ENCODE data around the gene TARBP1. TPM values are rescaled to one million over a fixed set of nuclear protein-coding genes. Genes with fewer than 3 reads are reported as not detected.

Gene TARBP1
- total RNA-seq, 1 donor from 2014 or later: 17.8 TPM

- FAIRE-seq: no peak
- H3K9me3 ChIP-seq (ENCODE audit: insufficient read depth, low read depth, low read length): no peaks in the 10 kb centered on the region
- Mint-ChIP-seq H3K27ac (ENCODE audit: unreplicated experiment) (no peak overlapping the region), H3K4me1 (ENCODE audit: low read depth, unreplicated experiment) (no peaks in the 10 kb centered on the region), H3K4me3 (ENCODE audit: unreplicated experiment) (no peak overlapping the region), H3K9me3 (ENCODE audit: unreplicated experiment) (no peaks in the 10 kb centered on the region), H3K36me3 (ENCODE audit: low read depth, unreplicated experiment) (peaks cover 7% of the 10 kb centered on the region), H3K27me3 (ENCODE audit: low read depth, unreplicated experiment) (no peaks in the 10 kb centered on the region)
- H4K20me1 ChIP-seq (ENCODE audit: insufficient read depth, low read length): no peaks in the 10 kb centered on the region
- H3K27ac ChIP-seq (ENCODE audit: low read depth, low read length): no peak overlapping the region
- DNase-seq (ENCODE audit: low read depth): no peak
- no peak overlapping the region for H3K9ac ChIP-seq (ENCODE audit: low read length)
- no peak overlapping the region for H3K4me3 ChIP-seq (ENCODE audit: insufficient read depth, low read depth, low read length)
- H3K4me2 ChIP-seq (ENCODE audit: low read length): no peak overlapping the region
- H3K4me1 ChIP-seq (ENCODE audit: insufficient read depth, low read length): no peaks in the 10 kb centered on the region
- no peak overlapping the region for H2AFZ ChIP-seq (ENCODE audit: low read depth, low read length)
- no peak for TF ChIP-seq EZH2 (IDR thresholded peaks at IDR 0.05; ENCODE audit: insufficient read depth, low read length)
- no peak for TF ChIP-seq CTCF (IDR thresholded peaks at IDR 0.05; ENCODE audit: insufficient read depth, low read depth, low read length)
- H3K36me3 ChIP-seq (ENCODE audit: insufficient read depth, low read length): peaks cover 14% of the 10 kb centered on the region
- no peaks in the 10 kb centered on the region for H3K79me2 ChIP-seq (ENCODE audit: insufficient read depth, low read length)
- H3K27me3 ChIP-seq (ENCODE audit: insufficient read depth, low read length): no peaks in the 10 kb centered on the region
Measured at GRCh38 chr1:234413990-234414389, 65.0 kb downstream of the TARBP1 start.

- H3K27me3 ChIP-seq (ENCODE audit: insufficient read depth, low read length): no peaks in the 10 kb centered on the region
- Mint-ChIP-seq H3K36me3 (ENCODE audit: low read depth, unreplicated experiment) (peaks cover 7% of the 10 kb centered on the region), H3K27me3 (ENCODE audit: low read depth, unreplicated experiment) (no peaks in the 10 kb centered on the region), H3K4me1 (ENCODE audit: low read depth, unreplicated experiment) (no peaks in the 10 kb centered on the region), H3K27ac (ENCODE audit: unreplicated experiment) (no peak overlapping the region), H3K4me3 (ENCODE audit: unreplicated experiment) (no peak overlapping the region), H3K9me3 (ENCODE audit: unreplicated experiment) (no peaks in the 10 kb centered on the region)
- TF ChIP-seq CTCF (IDR thresholded peaks at IDR 0.05; ENCODE audit: insufficient read depth, low read depth, low read length) (no peak), EZH2 (IDR thresholded peaks at IDR 0.05; ENCODE audit: insufficient read depth, low read length) (no peak)
- no peak overlapping the region for H3K4me3 ChIP-seq (ENCODE audit: insufficient read depth, low read depth, low read length)
- H3K27ac ChIP-seq (ENCODE audit: low read depth, low read length): no peak overlapping the region
- H3K4me1 ChIP-seq (ENCODE audit: insufficient read depth, low read length): no peaks in the 10 kb centered on the region
- FAIRE-seq (no peak), DNase-seq (ENCODE audit: low read depth) (no peak)
- no peak overlapping the region for H3K9ac ChIP-seq (ENCODE audit: low read length)
- H3K9me3 ChIP-seq (ENCODE audit: insufficient read depth, low read depth, low read length): no peaks in the 10 kb centered on the region
- no peak overlapping the region for H3K4me2 ChIP-seq (ENCODE audit: low read length)
- no peak overlapping the region for H2AFZ ChIP-seq (ENCODE audit: low read depth, low read length)
- no peaks in the 10 kb centered on the region for H3K79me2 ChIP-seq (ENCODE audit: insufficient read depth, low read length)
- no peaks in the 10 kb centered on the region for H4K20me1 ChIP-seq (ENCODE audit: insufficient read depth, low read length)
- H3K36me3 ChIP-seq (ENCODE audit: insufficient read depth, low read length): peaks cover 14% of the 10 kb centered on the region
Measured at GRCh38 chr1:234413485-234413884, 65.5 kb downstream of the TARBP1 start.

GRCh38 chr1:234412830-234413229, 66.1 kb downstream of the TARBP1 start:
- Histone ChIP-seq H3K4me2 (ENCODE audit: low read length) (no peak overlapping the region), H3K27me3 (ENCODE audit: insufficient read depth, low read length) (no peaks in the 10 kb centered on the region), H2AFZ (ENCODE audit: low read depth, low read length) (no peak overlapping the region), H4K20me1 (ENCODE audit: insufficient read depth, low read length) (no peaks in the 10 kb centered on the region), H3K9ac (ENCODE audit: low read length) (no peak overlapping the region), H3K79me2 (ENCODE audit: insufficient read depth, low read length) (no peaks in the 10 kb centered on the region), H3K4me1 (ENCODE audit: insufficient read depth, low read length) (no peaks in the 10 kb centered on the region), H3K9me3 (ENCODE audit: insufficient read depth, low read depth, low read length) (no peaks in the 10 kb centered on the region), H3K36me3 (ENCODE audit: insufficient read depth, low read length) (peaks cover 14% of the 10 kb centered on the region), H3K27ac (ENCODE audit: low read depth, low read length) (no peak overlapping the region), H3K4me3 (ENCODE audit: insufficient read depth, low read depth, low read length) (no peak overlapping the region)
- no peaks in the 10 kb centered on the region for H3K9me3 Mint-ChIP-seq (ENCODE audit: unreplicated experiment)
- no peak overlapping the region for H3K4me3 Mint-ChIP-seq (ENCODE audit: unreplicated experiment)
- peak overlapping the region; percentile 20 for H3K27ac Mint-ChIP-seq (ENCODE audit: unreplicated experiment)
- DNase-seq (ENCODE audit: low read depth) (no peak), FAIRE-seq (no peak)
- no peaks in the 10 kb centered on the region for H3K27me3 Mint-ChIP-seq (ENCODE audit: low read depth, unreplicated experiment)
- peaks cover 7% of the 10 kb centered on the region for H3K36me3 Mint-ChIP-seq (ENCODE audit: low read depth, unreplicated experiment)
- H3K4me1 Mint-ChIP-seq (ENCODE audit: low read depth, unreplicated experiment): no peaks in the 10 kb centered on the region
- no peak for TF ChIP-seq EZH2 (IDR thresholded peaks at IDR 0.05; ENCODE audit: insufficient read depth, low read length)
- TF ChIP-seq CTCF (IDR thresholded peaks at IDR 0.05; ENCODE audit: insufficient read depth, low read depth, low read length): no peak
